Retina (tissue), 1 donor: Measurements from ENCODE around the gene DOCK6.

Source experiments
- DNase-seq: peaks from one replicate; pipeline ENCODE4 v3.0.0-alpha.2; 2016

The DOCK6 gene

GRCh38 chr19:11221082-11221598 is 41.2 kb downstream of the DOCK6 start:
- DNase-seq: no peak

- no peak for DNase-seq
These were observed 47.9 kb downstream of the DOCK6 start for GRCh38 chr19:11214387-11214786.

DNA sequence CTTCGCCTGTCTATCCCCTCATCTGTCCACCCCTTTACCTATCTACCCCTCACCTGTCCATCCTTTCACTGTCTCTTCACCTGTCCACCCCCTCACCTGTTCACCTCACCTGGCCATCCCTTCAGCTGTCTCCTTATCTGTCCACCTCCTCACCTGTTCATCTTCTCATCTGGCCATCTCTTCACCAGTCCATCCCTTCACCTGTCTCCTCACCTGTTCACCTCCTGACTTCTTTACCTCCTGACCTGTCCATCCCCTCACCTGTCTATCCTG is 51.7 kb downstream of the DOCK6 start:
- no peak for DNase-seq

GRCh38 chr19:11209839-11210655 is 52.3 kb downstream of the DOCK6 start:
- no peak for DNase-seq

DNA sequence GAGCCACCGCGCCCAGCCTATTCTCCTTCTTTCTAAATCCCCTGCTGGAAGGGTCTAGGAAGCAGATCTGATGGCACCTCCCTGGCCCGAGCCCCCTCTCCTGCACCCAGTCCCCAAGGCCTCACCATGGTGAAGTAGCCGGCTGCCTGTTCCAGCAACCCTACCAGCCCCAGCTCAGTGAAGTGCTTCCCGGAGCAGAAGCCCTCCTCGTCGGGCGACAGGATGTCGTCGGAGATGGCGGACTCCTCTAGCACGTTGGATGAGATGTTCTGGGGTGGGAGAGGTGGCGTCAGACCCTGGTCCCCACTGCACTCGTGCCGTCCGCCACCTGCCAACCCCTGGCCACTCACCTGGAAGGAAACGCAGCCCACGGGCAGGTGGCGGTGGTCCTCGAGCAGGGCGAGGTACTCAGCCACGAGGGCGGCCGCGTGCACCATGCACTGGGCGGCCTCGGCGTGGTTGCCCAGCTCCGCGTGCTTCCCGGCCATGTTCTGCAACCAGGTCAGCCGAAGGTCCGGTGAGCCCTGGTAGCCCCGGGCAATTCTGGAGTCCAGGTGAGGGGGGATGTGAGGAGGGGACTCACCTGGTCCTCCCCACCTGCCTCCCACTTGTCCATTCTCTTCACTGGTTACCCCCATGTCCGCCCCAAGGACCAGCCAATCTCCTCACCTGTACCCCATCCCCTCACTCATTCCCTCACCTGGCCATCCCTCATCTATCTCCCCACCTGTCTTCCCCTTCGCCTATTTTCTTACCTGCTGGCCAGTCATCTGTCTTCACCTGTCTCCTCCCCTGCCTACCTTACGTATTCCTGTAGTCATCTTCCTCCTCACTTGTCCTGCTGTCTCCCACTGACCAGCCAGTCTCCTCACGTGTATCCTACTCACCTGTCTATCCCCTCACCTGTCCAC is 53.5 kb downstream of the DOCK6 start:
- peak; percentile 47 for DNase-seq

GRCh38 chr19:11205939-11206570 is 56.3 kb downstream of the DOCK6 start:
- DNase-seq: no peak

DNA sequence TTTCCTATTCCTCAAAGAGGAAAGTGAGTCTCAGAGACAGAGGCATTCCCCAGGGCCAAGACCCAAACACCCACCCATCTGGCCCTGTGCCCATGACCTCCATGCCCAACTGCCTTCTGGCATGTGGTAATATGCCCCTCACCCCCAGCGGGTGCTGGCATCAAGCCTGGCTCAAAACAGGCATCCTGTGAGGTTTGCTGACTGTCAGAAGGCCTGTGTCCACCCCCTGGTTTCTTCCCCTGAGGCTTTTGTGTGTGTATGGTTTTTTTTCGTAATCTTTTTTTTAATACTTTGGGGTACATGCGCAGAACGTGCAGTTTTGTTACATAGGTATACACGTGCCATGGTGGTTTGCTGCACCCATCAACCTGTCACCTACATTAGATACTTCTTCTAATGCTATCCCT is 57.4 kb downstream of the DOCK6 start:
- no peak for DNase-seq

- DNase-seq: no peak
These were observed 58.2 kb downstream of the DOCK6 start for GRCh38 chr19:11204076-11204602.

GRCh38 chr19:11203194-11204075 is 58.9 kb downstream of the DOCK6 start:
- DNase-seq: no peak

GRCh38 chr19:11202488-11203193 is 59.7 kb downstream of the DOCK6 start:
- no peak for DNase-seq

GRCh38 chr19:11201791-11202190 is 60.5 kb downstream of the DOCK6 start:
- no peak for DNase-seq

- DNase-seq: no peak
These were observed 61.4 kb downstream of the DOCK6 start for GRCh38 chr19:11200931-11201330.

- no peak for DNase-seq
These were observed 62.2 kb downstream of the DOCK6 start for GRCh38 chr19:11200015-11200574.

- DNase-seq: no peak
These were observed 62.8 kb downstream of the DOCK6 start for GRCh38 chr19:11199517-11199916.

DNA sequence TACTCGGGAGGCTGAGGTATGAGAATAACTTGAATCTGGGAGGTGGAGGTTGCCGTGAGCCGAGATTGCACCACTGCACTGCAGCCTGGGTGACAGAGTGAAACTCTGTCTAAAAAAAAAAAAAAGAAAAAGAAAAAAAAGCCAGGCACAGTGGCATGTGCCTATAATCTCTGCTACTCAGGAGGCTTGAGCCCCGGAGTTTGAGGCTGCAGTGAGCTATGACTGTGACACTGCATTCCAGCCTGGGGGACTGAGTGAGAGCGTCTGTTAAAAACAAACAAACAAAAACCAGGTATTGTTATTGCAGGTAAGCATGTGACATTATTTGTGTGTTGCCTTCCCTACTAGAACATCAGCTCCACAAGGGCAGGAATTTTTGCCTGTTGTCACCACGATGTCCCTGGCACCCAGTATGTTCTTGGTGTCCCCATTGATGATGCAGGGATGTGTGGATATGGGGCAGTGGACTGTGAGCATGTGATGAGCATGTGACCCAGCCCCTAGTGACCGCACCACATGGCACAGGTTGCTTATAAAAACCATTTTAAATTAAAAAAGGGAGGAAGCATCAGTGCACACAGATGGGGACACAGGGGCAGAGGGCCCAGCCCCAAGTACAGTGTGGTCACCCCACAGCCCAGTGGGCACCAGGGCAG is 63.4 kb downstream of the DOCK6 start:
- no peak for DNase-seq

DNA sequence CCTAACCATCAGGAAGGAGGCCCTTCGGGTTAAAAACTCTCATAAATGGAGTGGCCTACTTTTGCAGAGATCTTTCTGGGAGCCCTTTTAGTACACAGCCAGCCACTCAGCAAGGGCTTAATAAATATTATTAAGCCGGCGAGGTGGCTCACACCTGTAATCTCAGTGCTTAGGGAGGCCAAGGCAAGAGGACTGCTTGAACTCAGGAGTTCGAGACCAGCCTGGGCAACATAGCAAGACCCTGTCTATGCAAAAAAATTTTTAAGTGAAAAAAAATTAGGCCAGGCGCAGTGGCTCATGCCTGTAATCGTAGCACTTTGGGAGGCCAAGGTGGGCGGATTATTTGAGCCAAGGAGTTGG is 64.2 kb downstream of the DOCK6 start:
- no peak for DNase-seq

GRCh38 chr19:11197291-11198174 is 64.8 kb downstream of the DOCK6 start, which contains the start of gene KANK2:
TSS of gene KANK2 (minus strand) at chr19:11197545. CDS start at chr19:11194511, 3,034 bp downstream.
- peak; percentile 83 for DNase-seq

GRCh38 chr19:11196406-11197287 is 65.7 kb downstream of the DOCK6 start:
- DNase-seq: no peak
